NCI-H2227 (cell line): ENCODE measurements around the gene AKNA.
"Not testable (repeated sequence)": the region's sequence is repeated elsewhere in the genome, so short reads cannot be mapped to it uniquely, and the experiment has no call there.

Source experiments
- DNase-seq: peaks from one replicate; lab custom pipeline; 2025; ENCODE audit not compliant: unreplicated experiment; lab: John Stamatoyannopoulos, UW

AKNA gene

GRCh38 chr9:114341152-114341830 lies 46.5 kb downstream of the AKNA start:
- DNase-seq, result no peak

GRCh38 chr9:114339130-114339908 lies 48.5 kb downstream of the AKNA start:
- DNase-seq, result no peak

- DNase-seq, result no peak
These were observed 49.6 kb downstream of the AKNA start for GRCh38 chr9:114338187-114338586.

GRCh38 chr9:114336699-114337395 lies 50.9 kb downstream of the AKNA start:
- DNase-seq, result no peak

- DNase-seq, result no peak
These were observed 51.6 kb downstream of the AKNA start for GRCh38 chr9:114336157-114336556.

GRCh38 chr9:114335745-114336144 lies 52.0 kb downstream of the AKNA start:
- no peak for DNase-seq

GRCh38 chr9:114334490-114334889 lies 53.3 kb downstream of the AKNA start:
- no peak for DNase-seq

- not testable (repeated sequence) for DNase-seq
These were observed 54.1 kb downstream of the AKNA start for GRCh38 chr9:114333718-114334117.

GRCh38 chr9:114332474-114333040 lies 55.2 kb downstream of the AKNA start:
- not testable (repeated sequence) for DNase-seq

- not testable (repeated sequence) for DNase-seq
These were observed 56.3 kb downstream of the AKNA start for GRCh38 chr9:114331229-114332195.

GRCh38 chr9:114330636-114331035 lies 57.1 kb downstream of the AKNA start:
- no peak for DNase-seq

- not testable (repeated sequence) for DNase-seq
These were observed 58.2 kb downstream of the AKNA start, which contains the start of gene ORM2 for GRCh38 chr9:114329625-114330022. Gene ORM2, plus strand, starts transcription at chr9:114329869. Its CDS starts 36 bp downstream, at chr9:114329905.

- DNase-seq, result not testable (repeated sequence)
These were observed 58.7 kb downstream of the AKNA start for GRCh38 chr9:114328937-114329624.

- not testable (repeated sequence) for DNase-seq
These were observed 59.4 kb downstream of the AKNA start for GRCh38 chr9:114328357-114328820.

GRCh38 chr9:114327749-114328148 lies 60.0 kb downstream of the AKNA start:
- no peak for DNase-seq

- DNase-seq, result not testable (repeated sequence)
These were observed 62.0 kb downstream of the AKNA start for GRCh38 chr9:114325684-114326254.

GRCh38 chr9:114324965-114325364 lies 62.8 kb downstream of the AKNA start:
- DNase-seq, result not testable (repeated sequence)

- no peak for DNase-seq
These were observed 63.3 kb downstream of the AKNA start for GRCh38 chr9:114324492-114324891.

- not testable (repeated sequence) for DNase-seq
These were observed 63.9 kb downstream of the AKNA start for GRCh38 chr9:114323849-114324248.
